NCI-H2107 treated with DMSO at 0.1 percent for 48 hours (cell line): ENCODE results near the gene FAM53B.

Source experiments
- DNase-seq: peaks from one replicate; lab custom pipeline; 2025; ENCODE audit not compliant: unreplicated experiment; lab: John Stamatoyannopoulos, UW

The FAM53B gene

GRCh38 chr10:124742413-124743190 is 1.6 kb downstream of the FAM53B start:
- no peak for DNase-seq

DNA sequence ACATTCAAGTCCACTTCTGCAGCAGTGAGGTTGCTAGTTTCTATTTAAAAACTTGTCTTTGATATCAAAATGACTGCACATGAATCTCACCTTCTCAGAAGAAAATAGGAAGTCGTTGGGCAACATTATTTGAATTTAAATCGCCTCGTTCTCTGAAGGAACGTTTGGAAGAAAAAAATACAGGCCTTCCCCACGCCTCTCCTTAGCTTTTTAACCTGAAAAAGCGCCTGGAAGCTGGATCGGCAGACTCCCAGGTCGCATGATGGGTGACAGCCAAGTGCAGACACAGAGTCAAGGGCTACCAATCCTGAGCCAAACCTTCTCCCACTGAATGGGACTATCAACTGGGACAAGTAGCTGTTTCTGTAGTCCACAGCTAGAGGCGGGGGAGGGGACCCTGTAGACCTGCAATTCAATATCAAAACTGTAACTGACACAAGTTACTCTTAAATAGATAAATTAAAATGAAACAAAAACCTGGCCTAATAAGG is 2.2 kb downstream of the FAM53B start:
- no peak for DNase-seq

DNA sequence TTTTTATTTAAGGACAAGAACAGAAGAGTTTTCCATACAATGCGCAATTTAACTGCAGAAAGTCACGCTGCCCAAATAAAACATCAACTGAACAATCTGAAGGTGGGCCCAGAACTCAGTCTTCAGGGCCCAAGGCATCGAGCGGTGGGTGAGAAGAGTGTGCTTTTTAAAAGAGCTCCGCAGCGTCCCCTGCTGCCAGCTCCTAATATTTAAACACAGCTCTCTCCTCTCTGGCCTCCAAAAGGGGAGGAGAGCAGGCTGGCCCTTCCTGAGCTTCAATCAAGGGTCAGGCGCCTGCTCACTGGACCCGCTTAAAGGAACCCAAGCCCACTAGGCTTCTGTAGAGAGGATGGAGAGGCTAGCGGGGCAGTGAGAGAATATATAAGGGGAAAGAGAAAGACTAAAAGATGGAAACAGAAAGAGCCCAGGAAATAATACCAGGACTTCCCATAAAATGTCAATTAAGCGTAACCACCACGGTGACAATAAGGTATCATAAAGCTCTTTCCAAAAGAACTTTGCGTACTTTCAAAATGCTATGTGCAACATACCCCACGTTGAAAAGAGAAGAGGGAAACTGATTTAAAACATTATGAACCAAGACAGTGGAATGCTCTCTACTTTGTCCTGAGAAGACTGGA is 2.8 kb downstream of the FAM53B start:
- peak; percentile 45 for DNase-seq

DNA sequence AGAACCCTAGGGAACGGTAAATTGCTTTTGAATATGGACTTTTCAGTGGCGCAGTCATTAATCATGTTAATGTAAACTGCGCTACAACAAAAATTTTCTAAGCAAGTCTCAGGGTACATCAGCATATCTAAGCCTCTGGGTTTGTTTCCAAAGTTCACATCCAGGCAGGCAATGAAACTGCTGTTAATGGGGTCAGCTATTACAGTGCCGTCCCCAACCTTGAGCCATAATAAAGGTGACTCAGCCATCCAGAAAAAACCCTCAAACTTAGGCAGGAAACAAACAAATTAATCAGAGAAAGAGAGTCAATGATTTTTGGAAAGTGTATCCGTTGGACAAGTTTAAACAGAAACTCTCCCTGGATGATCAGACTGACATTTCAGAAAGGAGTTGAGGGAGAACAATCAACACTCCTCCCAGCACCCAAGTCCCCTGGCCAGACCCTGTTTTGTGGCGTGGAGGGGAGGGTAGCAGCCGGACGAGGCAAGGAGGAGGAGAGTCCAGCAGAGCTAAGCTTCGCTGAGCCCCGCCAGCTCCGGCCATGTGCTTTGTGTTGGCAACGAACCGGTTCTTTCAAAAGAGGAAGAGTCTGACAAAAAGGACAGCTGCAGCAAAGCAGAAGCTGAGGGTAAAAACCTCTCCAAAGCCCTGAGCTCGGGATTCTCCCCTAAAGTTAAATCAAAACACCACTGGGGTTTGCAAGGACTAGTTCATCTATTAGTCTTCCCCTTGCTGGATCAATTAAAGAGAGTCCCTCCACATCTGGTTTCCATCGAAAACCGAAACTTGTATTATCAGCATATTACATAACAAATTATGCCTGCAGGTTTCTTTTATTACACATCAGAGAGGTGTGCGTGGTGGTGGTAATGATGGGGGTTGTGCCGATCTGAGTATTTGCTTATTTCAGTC is 3.6 kb downstream of the FAM53B start:
- no peak for DNase-seq

DNA sequence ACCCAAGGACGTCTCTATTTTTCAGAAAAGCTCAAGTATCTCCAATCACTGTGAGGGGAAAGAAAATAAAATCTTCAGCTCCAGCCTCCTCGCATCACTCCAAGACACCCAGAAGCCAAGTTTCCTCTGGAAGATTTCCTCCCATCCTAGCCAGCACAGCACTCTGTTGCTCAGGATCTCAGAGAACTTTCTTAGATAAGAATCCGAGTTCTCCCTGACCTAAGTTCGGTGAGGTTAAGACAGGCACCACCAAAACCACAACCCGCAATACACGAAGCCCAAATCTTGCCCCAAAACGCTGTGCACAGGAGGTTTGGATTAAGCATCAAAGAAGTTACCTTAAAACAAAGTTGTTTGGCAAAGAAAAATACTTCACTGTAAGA is 4.2 kb downstream of the FAM53B start:
- DNase-seq, result no peak

GRCh38 chr10:124739119-124739921 is 4.9 kb downstream of the FAM53B start:
- DNase-seq, result no peak

- DNase-seq, result no peak
Measured at GRCh38 chr10:124738441-124738840, 5.7 kb downstream of the FAM53B start.

GRCh38 chr10:124737708-124738107 is 6.5 kb downstream of the FAM53B start:
- no peak for DNase-seq

DNA sequence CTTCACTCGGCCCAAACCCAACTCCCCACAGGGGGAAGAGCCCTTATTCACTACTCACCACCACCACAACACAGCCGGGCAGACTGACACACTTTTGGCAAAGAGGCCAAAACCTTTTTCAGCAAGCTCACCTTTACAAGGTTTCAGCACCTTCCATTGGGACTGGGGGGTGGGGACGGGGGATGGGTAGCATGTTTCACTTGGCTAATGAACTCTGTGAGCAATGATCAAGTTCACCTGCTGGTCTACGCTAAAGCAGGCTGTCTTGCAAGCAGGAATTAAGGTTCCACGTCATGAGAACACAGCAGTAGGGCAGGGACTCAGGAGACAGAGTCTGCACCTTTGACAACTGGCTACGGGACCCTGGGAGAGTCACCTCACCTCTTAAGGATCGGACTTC is 7.0 kb downstream of the FAM53B start:
- DNase-seq, result no peak

DNA sequence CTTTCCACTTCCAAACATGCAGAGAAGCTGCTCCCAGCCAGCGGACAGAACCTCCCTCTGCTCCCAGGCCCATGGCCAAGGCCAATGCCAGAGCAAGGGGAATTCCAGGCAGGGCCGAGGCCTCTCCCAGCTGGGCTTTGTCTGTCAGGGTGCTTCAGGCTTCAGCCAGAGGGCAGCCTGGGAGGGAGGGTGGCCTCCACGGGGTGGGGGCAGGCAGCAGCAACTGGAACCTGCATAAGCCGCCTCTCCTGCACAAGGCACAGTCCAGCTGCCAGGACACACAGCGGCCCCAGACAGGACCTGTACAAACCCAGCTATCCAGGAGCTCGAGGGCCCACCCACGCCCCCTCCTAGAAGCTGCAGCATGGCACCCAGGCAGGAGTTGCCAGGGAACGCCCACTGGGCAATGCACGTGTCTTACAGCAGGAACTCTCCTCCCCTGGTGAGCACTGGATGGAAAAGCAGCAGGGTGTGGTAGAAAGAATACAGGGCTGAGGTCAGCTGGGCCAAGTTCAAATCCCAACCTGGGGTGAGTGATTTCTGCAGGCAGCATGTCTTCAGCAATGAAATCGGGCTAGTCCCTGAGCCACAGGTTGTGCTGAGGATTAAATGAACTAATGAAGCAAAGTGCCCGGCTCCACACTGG is 7.6 kb downstream of the FAM53B start:
- no peak for DNase-seq

- DNase-seq, result no peak
Measured at GRCh38 chr10:124735491-124736286, 8.5 kb downstream of the FAM53B start.

DNA sequence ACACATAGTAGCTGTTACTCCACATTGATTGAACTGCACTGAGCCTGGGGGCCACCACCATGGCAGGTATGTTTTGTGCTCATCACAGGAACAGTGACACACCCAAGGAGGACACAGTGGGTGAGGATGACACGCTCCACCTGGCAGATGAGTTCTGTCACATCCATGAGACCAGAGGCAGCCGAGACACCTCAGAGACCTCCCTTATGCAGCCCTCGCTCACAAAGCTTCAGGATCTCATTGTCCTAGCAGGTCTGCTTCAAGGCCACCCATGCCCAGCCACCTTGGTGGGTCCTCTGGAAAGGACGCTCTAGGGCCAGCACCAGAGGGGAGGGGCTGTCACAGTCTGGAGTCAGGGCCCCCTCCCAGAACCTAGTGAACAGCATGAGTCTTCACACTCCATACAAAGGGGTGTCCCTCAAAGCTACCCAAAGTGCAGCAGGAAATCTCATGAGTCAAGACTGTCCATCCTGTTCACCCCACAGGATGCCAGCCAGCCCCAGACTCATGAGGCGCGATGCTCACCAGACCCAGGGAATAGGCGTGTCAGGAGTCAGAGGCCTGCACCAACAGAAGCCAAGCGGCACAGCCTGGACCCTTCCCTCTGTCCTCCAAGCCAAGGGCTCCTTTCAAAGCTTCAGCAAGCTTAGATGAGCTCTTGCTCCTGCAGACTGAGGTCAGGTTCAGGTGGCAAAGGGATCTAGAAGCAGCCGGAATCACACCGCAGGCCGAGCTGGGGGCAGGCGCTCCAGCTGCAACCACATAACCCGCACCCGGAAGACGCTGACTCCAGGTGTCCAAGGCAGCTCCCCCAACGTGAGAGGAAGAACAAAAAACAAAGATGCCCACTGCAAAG is 9.6 kb downstream of the FAM53B start:
- DNase-seq, result no peak

DNA sequence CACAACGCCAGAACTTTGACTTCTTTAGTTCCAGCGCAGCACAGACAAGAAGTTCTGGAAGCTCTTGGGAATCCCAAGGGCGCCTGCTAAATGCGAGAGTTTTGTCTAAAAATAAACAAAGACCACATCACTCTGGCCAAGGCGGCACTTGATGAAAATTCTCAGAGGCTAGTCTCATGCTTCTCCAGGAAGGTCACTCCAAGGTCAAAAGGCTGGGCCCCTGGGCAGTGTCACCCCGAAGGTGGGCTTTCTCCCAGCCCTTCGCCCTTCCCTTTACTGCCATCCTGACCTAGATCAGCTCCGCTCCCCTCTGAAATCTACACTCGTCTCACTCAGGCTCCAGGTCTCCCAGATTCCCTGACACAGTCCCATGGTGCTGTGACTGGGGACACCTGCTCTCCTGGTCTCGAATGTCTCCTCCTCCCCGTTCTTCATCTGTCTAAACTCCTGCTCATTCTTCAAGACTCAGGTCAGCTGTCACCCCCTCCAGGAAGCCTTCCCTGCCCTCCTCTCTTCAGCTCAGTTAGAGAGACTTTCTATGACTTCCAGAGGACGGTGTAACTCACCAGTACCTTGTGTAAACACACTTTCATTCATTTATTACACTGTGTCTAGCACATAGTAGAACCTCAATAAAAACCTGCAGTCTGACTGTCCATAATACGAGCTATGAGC is 10.5 kb downstream of the FAM53B start:
- DNase-seq, result no peak

GRCh38 chr10:124732931-124733570 is 11.1 kb downstream of the FAM53B start:
- no peak for DNase-seq

DNA sequence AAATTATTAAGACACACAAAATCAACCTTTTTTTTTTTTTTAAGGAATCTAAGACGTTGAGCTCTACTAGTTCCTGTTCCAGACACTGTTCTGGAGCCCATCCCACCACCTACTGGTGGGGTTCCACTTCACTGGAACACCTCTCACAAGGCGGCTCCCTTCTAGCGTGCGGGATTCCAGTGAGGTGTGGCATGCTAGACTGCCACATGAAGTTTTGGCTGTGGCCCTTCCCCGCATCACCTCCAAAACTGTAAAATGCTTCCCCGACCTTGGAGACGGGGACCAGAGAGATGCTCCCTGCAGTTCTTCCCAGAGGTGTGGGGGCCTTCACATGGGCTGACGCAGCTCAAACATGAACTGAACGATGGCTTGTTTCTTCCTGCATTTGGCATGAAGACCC is 12.6 kb downstream of the FAM53B start:
- no peak for DNase-seq

DNA sequence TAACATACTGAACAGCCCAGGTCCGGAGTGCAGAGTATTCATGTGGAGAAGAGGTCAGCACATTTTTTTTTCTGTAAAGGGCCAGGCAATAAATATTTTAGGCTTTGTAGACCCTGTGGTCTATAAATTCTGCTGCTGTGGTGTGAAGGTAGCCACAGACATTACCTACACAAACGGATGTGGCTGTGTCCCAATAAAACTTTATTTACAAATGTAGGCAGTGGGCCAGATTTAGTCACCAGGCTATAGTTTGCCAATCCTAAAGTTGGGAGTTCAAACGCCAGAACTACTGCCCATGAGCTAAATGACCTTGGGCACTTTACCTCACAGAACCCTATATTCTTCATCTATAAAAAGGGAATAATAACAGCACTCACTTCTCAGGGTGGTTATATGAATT is 13.4 kb downstream of the FAM53B start:
- no peak for DNase-seq

GRCh38 chr10:124728830-124729661 is 15.1 kb downstream of the FAM53B start:
- no peak for DNase-seq
